Activated B cell treated with CpG ODN at 0.5 μM for 24 hours (primary cell): ENCODE data around the gene ITGA11. TPM values are rescaled to one million over a fixed set of nuclear protein-coding genes. Genes with fewer than 3 reads are reported as not detected.

Experiments
- ATAC-seq: fragments of 200-7000 bp; cut with Tn5 transposase; one replicate; pipeline ENCODE4 v1.10.0; 2021; ENCODE audit warnings: low read depth, mild to moderate bottlenecking, moderate library complexity
- CTCF ChIA-PET: fragments of 350-600 bp; sonication (Branson Sonifier 250); formaldehyde crosslinking; loops from one replicate; lab custom pipeline; 2021; ENCODE audit warnings: antibody characterized with exemption; lab: Charles Lee
- POLR2A ChIA-PET: fragments of 350-600 bp; sonication (Branson Sonifier 250); formaldehyde crosslinking; loops from one replicate; lab custom pipeline; 2021; ENCODE audit warnings: antibody characterized with exemption; lab: Charles Lee
- DNase-seq: peaks from one replicate; pipeline ENCODE4 v3.0.0; 2022
- H3K27ac Mint-ChIP-seq: one replicate; pipeline ENCODE4 v1.8.0; 2020; ENCODE audit warnings: mixed read lengths
- H3K27me3 Mint-ChIP-seq: one replicate; pipeline ENCODE4 v1.8.0; 2021; ENCODE audit warnings: mixed read lengths
- H3K36me3 Mint-ChIP-seq: one replicate; pipeline ENCODE4 v1.8.0; 2021; ENCODE audit warnings: low read depth, mixed read lengths
- H3K4me1 Mint-ChIP-seq: one replicate; pipeline ENCODE4 v1.8.0; 2021; ENCODE audit warnings: mixed read lengths
- H3K4me3 Mint-ChIP-seq: one replicate; pipeline ENCODE4 v1.8.0; 2020; ENCODE audit warnings: mild to moderate bottlenecking, mixed read lengths
- H3K9me3 Mint-ChIP-seq: one replicate; pipeline ENCODE4 v1.8.0; 2020; ENCODE audit warnings: mixed read lengths
- CTCF ChIP-seq: fragments of 200-600 bp; IDR thresholded peaks from one replicate; pipeline ENCODE4 v1.8.0; 2022; ENCODE audit warnings: antibody characterized with exemption, mild to moderate bottlenecking
- intact Hi-C: fragments of 100-400 bp; cut with micrococcal nuclease; formaldehyde crosslinking; loops from one replicate; pipeline ENCODE4 v1.15.1; 2024
- total RNA-seq: library from RNA; stranded (reverse); gene quantifications from 2 replicates; pipeline ENCODE4 v1.2.3, GENCODE V29; 2022

Gene ITGA11
- total RNA-seq, 1 donor from 2014 or later = not detected

- Mint-ChIP-seq H3K4me1 (no peaks in the 10 kb centered on the region), H3K4me3 (no peak overlapping the region), H3K9me3 (no peaks in the 10 kb centered on the region), H3K36me3 (no peaks in the 10 kb centered on the region), H3K27ac (no peak overlapping the region), H3K27me3 (peaks cover 7% of the 10 kb centered on the region)
- no peak for TF ChIP-seq CTCF
- DNase-seq (no peak), ATAC-seq (no peak)
- intact Hi-C loops = no loop called here
- POLR2A ChIA-PET = no interaction called here
- CTCF ChIA-PET = no interaction called here
Measured at GRCh38 chr15:68335251-68335650, 96.7 kb downstream of the ITGA11 start.

- H3K27ac Mint-ChIP-seq = no peak overlapping the region
- no peak for TF ChIP-seq CTCF
- no peaks in the 10 kb centered on the region for H3K36me3 Mint-ChIP-seq
- ATAC-seq (no peak), DNase-seq (no peak)
- intact Hi-C loops = no loop called here
- ChIA-PET POLR2A (interaction anchor here (0.6 kb wide), 1 partner anchor 303 kb away, joined by 8 read pairs; no protein-coding TSS in a partner anchor), CTCF (no interaction called here)
- peaks cover 7% of the 10 kb centered on the region for H3K27me3 Mint-ChIP-seq
- no peaks in the 10 kb centered on the region for H3K9me3 Mint-ChIP-seq
- H3K4me3 Mint-ChIP-seq = no peak overlapping the region
- no peaks in the 10 kb centered on the region for H3K4me1 Mint-ChIP-seq
Measured at GRCh38 chr15:68334661-68335124, 97.3 kb downstream of the ITGA11 start.

GRCh38 chr15:68333775-68334470 lies 98.0 kb downstream of the ITGA11 start:
- no peaks in the 10 kb centered on the region for H3K36me3 Mint-ChIP-seq
- intact Hi-C loops = no loop called here
- no peak overlapping the region for H3K4me3 Mint-ChIP-seq
- no peak for DNase-seq
- ChIA-PET POLR2A (interaction anchor here (0.6 kb wide), 1 partner anchor 302 kb away, joined by 8 read pairs; no protein-coding TSS in a partner anchor), CTCF (no interaction called here)
- H3K27ac Mint-ChIP-seq = no peak overlapping the region
- peaks cover 7% of the 10 kb centered on the region for H3K27me3 Mint-ChIP-seq
- ATAC-seq = no peak
- no peak for TF ChIP-seq CTCF
- no peaks in the 10 kb centered on the region for H3K9me3 Mint-ChIP-seq
- no peaks in the 10 kb centered on the region for H3K4me1 Mint-ChIP-seq

GRCh38 chr15:68332266-68332665 lies 99.7 kb downstream of the ITGA11 start:
- no peak overlapping the region for H3K4me3 Mint-ChIP-seq
- H3K9me3 Mint-ChIP-seq = no peaks in the 10 kb centered on the region
- no peaks in the 10 kb centered on the region for H3K4me1 Mint-ChIP-seq
- H3K27me3 Mint-ChIP-seq = peaks cover 11% of the 10 kb centered on the region
- intact Hi-C loops = no loop called here
- ChIA-PET POLR2A (no interaction called here), CTCF (no interaction called here)
- DNase-seq (no peak), ATAC-seq (no peak)
- TF ChIP-seq CTCF = no peak
- H3K27ac Mint-ChIP-seq = no peak overlapping the region
- H3K36me3 Mint-ChIP-seq = no peaks in the 10 kb centered on the region

GRCh38 chr15:68330901-68331300 lies 101.1 kb downstream of the ITGA11 start:
- H3K9me3 Mint-ChIP-seq = no peaks in the 10 kb centered on the region
- DNase-seq = no peak
- ATAC-seq = no peak
- H3K27me3 Mint-ChIP-seq = peaks cover 17% of the 10 kb centered on the region
- H3K36me3 Mint-ChIP-seq = no peaks in the 10 kb centered on the region
- ChIA-PET CTCF (no interaction called here), POLR2A (interaction anchor here (0.6 kb wide), 1 partner anchor 8 kb away, joined by 5 read pairs; no protein-coding TSS in a partner anchor)
- TF ChIP-seq CTCF = no peak
- no peaks in the 10 kb centered on the region for H3K4me1 Mint-ChIP-seq
- intact Hi-C loops = no loop called here
- no peak overlapping the region for H3K27ac Mint-ChIP-seq
- no peak overlapping the region for H3K4me3 Mint-ChIP-seq
